GM13977 (cell line): ENCODE measurements around the gene ALDH1A1.
"Not testable (repeated sequence)": the region's sequence is repeated elsewhere in the genome, so short reads cannot be mapped to it uniquely, and the experiment has no call there.

Experiments
- DNase-seq: peaks from one replicate; pipeline ENCODE4 v3.0.0; 2012; ENCODE audit warnings: low spot score
- in situ Hi-C: fragments of 300-500 bp; cut with MboI; formaldehyde crosslinking; loops from one replicate; pipeline ENCODE4 v1.12.0; 2022; ENCODE audit warnings: low sequenced_read_pairs, low pct_unique_long_range_greater_than_20kb, mixed read lengths, inconsistent platforms; ENCODE audit not compliant: unreplicated experiment
- TF ChIP-seq, protein P1 (sequence below): IDR thresholded peaks from 2 replicates; pipeline ENCODE4 v1.5.1; 2012; ENCODE audit warnings: mild to moderate bottlenecking, control low read depth; ENCODE audit not compliant: insufficient read depth; ENCODE audit errors: extremely low read depth, missing control alignments

Gene ALDH1A1

DNA sequence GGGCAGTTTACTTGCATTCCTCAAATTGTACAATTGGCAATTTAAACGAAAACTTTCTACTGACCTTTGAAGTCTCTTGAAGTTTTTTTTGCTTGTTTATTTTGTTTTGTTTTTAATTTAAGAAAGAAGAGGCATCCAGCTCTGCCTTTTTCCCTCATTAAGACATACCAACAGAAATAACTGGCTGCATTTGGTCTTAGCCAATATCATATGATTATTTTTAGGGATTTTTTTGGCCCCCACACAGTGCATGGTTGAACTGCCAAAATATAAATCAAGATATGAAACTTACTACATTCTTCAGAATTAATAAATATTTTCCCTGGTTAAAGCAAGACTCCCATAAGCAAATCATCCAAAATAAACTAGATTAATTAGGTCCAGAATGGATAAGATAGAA, 79.4 kb downstream of the ALDH1A1 start:
- TF ChIP-seq, protein P1, sequence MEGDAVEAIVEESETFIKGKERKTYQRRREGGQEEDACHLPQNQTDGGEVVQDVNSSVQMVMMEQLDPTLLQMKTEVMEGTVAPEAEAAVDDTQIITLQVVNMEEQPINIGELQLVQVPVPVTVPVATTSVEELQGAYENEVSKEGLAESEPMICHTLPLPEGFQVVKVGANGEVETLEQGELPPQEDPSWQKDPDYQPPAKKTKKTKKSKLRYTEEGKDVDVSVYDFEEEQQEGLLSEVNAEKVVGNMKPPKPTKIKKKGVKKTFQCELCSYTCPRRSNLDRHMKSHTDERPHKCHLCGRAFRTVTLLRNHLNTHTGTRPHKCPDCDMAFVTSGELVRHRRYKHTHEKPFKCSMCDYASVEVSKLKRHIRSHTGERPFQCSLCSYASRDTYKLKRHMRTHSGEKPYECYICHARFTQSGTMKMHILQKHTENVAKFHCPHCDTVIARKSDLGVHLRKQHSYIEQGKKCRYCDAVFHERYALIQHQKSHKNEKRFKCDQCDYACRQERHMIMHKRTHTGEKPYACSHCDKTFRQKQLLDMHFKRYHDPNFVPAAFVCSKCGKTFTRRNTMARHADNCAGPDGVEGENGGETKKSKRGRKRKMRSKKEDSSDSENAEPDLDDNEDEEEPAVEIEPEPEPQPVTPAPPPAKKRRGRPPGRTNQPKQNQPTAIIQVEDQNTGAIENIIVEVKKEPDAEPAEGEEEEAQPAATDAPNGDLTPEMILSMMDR: no peak
- in situ Hi-C loops: loop anchor here (25.0 kb wide), 1 partner anchor 314 kb away; no protein-coding TSS in a partner anchor
- no peak for DNase-seq

DNA sequence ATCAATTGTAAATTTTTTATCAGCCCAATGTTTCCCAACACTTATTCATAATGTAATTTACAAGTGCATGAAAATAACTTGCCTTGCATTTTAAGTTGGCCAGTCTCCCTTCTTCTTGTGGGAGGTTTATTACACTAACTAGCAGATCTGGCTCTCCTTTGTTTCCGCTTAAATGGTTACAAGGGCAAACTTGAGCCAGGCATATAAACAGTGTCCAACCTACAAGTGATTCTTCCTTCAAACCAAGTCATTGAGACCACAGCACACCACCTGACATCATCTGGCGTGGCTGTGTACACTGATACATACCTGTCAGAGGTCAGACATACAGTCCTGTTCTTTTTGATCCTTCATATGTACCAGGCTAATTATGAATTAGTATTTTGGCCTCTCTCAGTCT, 80.1 kb downstream of the ALDH1A1 start:
- in situ Hi-C loops: loop anchor here (25.0 kb wide), 1 partner anchor 315 kb away; no protein-coding TSS in a partner anchor
- no peak for DNase-seq
- TF ChIP-seq, protein P1: no peak

DNA sequence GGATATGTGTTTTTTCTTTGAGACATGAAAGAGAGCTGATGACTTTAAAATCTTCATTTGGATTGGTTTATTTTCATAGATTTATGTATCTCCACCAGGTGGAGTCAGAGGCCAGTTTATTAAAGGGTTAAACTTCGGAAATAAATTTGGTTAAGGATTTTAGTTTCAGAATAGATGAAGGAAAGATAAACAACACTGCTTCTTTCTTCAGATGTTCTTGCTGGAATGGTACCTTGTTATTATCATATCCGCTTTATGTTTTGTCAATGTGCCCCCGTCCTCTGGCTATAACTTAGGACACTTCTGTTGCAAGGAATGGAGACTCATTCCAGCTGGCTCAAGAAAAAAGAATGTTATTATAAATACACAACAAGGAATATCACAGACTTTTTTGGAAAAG, 81.2 kb downstream of the ALDH1A1 start:
- TF ChIP-seq, protein P1: peak; percentile 33
- DNase-seq: no peak
- in situ Hi-C loops: loop anchor here (25.0 kb wide), 1 partner anchor 316 kb away; no protein-coding TSS in a partner anchor

DNA sequence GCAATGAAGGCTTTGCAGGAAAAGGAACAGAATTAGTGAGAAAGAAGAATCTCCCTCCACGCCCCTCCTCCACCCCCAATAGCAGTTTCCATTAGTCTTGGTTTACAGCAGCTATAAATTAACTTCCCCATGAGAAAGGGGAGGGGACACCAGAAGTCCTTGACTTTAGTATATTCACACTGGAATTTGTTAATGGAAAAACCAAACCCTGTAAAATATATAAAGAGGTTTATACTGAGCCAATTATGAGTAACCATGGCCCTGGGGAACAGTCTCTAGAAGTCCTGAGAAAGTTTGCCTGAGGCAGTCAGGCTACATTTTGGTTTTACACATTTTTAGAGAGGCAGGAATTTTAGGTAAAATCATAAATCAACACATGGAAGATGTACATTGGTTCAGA, 88.5 kb downstream of the ALDH1A1 start:
- TF ChIP-seq, protein P1: no peak
- in situ Hi-C loops: loop anchor here (25.0 kb wide), 1 partner anchor 323 kb away; no protein-coding TSS in a partner anchor
- no peak for DNase-seq

DNA sequence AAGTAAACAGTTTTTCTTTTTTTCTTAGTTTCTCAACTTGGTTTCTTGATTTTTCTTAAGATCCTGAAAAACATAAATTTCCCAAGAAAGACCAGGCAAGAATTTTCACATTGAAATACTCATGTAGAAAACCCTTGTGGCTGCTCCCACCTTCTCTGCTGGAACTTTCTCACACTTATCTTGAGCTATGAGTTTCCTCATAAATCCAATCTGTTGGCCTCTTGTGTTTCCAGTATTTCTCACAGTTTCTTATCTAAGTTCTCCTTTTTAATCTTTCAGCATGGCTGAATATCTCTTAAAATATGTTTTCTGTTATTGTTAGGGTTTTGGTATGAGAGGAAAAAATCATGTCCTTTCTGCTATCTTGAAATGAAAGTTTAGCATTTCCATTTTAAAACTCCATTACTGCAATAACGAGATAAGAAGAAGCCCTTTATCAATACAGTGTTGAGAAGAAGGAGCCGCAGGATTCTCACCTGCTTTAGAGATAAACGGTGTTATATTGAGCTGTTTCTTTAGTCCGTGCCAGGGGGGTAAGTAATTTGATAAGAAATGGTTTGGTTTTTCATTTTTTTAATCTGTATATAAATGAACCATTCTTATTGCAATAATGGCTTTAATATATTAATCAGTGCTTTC, 89.3 kb downstream of the ALDH1A1 start:
- DNase-seq: no peak
- TF ChIP-seq, protein P1: no peak
- in situ Hi-C loops: loop anchor here (25.0 kb wide), 1 partner anchor 324 kb away; no protein-coding TSS in a partner anchor

DNA sequence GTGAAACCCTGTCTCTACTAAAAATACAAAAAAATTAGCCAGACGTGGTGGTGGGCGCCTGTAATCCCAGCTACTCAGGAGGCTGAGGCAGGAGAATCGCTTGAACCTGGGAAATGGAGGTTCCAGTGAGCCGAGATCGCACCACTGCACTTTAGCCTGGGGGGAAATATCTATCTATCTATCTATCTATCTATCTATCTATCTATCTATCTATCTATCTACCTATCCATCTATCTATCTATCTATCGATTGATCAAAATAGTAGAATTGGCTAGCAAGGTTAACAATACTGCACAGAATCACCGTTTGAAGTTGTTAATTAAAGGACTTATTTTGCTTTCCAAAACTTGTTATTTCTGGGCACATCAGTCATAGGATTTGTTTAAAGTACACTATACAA, 90.1 kb downstream of the ALDH1A1 start:
- in situ Hi-C loops: loop anchor here (25.0 kb wide), 1 partner anchor 325 kb away; no protein-coding TSS in a partner anchor
- DNase-seq: not testable (repeated sequence)

DNA sequence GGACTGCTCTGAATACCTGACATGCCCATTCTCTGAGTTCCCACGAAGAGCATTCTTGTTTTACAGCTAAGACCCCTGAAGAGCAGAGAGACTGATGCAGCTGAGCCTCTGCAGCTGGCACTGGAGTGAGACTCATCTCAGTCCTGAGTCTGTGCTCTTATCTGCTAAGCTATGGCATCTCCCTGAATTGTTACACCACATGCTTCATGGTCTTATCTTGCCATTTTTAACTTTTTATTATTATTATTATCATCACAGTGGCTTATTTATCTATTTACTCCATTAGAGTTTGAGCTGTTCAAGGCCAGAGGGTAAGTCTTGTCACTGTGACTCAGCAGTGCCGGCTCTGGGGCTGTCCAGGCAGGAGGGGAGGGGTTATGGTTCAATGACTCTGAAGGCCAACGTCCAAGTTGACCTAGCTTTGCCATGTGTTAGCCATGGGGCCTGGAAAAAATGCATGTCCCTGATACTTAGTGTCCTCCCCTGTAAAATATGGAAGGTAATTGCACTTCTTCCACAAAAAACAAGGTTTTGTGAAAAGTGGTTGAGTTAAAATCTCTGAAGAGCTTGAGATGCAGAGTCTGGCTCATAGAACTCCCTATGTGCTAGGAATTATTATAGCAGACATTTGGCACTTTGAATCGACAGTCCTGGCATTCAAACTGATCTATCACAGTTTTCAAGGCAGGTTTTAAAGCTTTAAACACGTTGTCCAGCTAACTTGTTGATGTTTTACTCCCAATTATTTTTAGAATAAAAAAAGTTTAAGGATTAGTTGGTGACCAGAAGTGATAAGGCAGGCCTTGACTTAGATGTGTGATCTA, 94.6 kb downstream of the ALDH1A1 start:
- DNase-seq: no peak
- in situ Hi-C loops: loop anchor here (25.0 kb wide), 1 partner anchor 329 kb away; no protein-coding TSS in a partner anchor
- TF ChIP-seq, protein P1: no peak
